AG08396 (cell line): ENCODE data around the gene MAP3K1.
"Not testable (repeated sequence)": the region's sequence is repeated elsewhere in the genome, so short reads cannot be mapped to it uniquely, and the experiment has no call there.

ENCODE experiments used
- DNase-seq: peaks from one replicate; pipeline ENCODE4 v3.0.0; 2012; ENCODE audit warnings: low spot score, mixed read lengths

MAP3K1 gene

DNA sequence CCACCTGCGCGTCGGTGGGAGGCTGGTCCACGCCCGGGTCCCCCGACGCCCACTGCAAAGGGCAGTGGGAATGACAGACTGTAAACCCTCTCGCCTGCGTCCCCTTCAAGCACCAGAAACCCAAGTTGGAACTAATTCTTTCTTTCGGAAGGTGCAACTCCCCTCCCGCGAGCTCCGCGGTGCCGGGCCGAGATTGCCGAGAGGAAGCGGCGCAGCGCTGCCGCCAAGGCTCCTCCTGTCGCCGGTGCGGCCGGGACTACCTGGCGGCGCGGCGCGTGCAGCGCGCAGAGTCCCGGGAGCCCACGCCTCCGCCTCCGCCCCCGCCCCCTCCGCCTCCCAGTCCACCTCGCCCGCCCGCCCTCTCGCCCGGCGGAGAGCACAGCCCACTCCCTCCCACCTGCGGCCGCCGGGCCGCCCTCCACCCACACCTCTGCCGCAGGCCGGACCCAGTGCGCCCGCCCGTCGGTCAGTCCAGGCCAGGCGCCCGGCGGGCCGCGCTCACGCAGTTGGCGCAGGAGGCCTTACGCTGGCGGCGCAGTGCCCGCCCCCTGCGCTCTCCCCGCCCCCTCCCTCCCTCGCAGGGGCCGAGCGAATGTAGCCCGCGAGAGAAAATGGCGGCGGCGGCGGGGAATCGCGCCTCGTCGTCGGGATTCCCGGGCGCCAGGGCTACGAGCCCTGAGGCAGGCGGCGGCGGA, at the start of gene MAP3K1:
Gene MAP3K1, plus strand, starts transcription at position 587 of the 695 bp plus-strand sequence. Its CDS starts 25 bp downstream, at position 612.
- peak; percentile 94 for DNase-seq

DNA sequence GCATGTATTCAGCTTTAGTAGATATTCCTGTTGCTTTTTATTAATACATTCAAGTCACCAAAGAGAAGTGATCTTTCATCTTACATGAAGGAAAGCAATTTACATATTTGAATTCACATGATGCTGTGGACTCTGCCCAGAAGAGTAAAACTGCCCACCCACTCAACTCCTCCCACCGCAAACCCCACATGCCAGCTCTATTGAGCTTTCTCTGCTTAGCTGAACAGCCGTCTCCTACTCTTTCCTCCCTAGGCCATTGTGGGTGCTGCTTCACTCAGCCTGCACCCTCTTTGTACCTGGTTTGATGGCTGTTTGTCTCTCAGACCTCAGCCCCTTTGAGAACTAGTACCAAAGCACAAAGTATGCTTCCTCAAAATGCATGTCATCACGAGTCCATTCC, 48.4 kb upstream of the MAP3K1 start:
- no peak for DNase-seq

DNA sequence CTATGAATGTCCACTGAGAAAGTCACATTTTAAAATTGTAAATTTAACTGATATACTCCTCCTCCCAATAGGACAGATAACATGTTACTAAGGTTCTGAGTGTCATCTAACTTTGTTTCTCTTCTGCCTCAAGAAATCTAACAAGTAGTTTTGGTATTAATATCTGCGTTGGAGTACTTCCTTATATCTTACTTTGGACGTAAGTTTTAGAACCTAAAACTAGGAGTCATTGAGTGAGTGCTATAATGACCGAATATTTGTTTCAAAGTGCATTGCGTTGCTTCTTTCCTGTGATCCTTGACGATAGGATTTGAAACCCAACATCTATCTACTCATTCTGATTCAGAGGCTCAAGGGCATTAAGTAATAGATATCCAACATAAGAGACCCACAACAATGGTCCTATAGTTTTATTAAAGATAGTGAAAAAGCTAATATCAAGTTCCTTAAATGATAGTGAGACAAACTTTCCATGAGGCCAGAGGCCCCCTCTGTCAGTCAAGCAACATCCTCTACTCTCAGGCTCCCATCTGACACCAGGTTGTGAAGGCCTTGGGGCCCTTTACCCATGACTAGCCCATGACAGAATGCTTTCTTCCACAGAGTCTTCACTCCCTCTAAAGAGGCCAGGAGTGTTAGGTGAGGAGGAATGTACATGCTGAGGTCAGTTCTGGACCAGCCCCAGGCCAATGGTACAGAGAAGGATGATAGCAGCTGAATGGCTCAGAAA, 45.3 kb upstream of the MAP3K1 start:
- no peak for DNase-seq

DNA sequence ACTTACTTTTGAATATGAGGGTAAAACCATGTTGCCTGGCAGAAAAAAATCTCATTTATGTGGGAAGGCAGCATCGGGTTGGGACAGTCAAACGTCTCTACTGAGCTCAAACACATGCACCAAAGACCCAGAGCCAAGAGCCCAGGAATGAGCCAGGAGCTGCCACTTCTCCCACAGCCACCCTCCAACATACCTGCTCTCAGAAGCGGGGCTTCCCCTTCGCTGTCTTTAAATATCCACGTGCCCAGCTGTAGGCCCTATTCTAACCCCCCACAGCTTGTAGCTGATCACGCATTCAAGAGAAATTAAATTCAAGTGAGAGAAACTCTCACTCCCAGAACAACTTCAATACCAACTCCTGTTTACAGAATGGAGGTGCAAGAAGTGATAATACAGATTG, 42.6 kb upstream of the MAP3K1 start:
- DNase-seq: no peak

DNA sequence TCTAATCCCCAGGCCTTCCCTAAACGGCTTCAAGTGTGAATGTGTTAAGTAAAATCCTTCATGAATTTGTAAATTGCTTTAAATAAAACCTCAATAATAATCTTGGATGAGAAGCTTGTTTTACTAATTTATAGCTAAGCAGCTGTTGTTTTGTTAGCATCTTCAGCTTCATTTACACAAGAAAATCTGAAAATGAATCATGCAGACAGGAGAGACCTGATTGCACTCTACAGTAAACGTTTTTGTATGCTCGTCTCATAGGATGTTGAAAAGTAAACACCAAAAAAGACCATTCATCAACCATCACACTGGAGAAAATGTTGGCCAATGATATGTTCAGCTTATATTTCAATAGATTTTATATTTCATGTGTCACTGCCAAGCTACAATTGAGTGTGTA, 40.4 kb upstream of the MAP3K1 start:
- DNase-seq: no peak

DNA sequence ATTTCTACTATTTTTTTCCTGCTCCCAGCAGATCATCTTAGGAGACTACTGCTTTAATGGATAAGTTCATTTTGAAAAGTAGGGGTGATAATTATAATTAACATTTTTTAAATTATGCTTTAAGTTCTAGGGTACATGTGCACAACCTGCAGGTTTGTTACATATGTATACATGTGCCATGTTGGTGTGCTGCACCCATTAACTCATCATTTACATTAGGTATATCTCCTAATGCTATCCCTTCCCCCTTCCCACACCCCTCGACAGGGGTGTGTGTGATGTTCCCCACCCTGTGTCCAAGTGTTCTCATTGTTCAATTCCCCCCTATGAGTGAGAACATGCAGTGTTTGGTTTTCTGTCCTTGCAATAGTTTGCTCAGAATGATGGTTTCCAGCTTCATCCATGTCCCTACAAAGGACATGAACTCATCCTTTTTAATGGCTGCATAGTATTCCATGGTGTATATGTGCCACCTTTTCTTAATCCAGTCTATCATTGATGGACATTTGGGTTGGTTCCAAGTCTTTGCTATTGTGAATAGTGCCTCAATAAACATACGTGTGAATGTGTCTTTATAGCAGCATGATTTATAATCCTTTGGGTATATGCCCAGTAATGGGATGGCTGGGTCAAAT, 39.0 kb upstream of the MAP3K1 start:
- not testable (repeated sequence) for DNase-seq

DNA sequence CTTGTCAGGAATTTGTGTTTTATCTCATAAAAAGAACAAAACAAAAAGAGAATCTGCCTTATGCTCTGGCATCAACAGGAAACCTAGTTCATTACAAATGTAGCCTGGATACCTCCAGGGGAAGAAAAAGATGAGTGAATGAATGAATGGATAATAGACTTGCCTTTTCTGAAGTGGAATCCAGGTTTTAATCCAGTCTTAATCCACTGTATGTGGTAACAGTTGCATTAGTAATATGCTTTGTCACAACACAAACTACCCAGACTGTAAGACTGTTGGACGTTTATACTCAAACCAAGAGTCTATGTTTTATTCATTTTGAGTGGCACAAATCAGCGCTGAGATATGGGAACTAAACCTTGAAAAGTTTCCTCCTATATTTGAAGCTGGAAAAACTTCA, 32.1 kb upstream of the MAP3K1 start:
- no peak for DNase-seq

DNA sequence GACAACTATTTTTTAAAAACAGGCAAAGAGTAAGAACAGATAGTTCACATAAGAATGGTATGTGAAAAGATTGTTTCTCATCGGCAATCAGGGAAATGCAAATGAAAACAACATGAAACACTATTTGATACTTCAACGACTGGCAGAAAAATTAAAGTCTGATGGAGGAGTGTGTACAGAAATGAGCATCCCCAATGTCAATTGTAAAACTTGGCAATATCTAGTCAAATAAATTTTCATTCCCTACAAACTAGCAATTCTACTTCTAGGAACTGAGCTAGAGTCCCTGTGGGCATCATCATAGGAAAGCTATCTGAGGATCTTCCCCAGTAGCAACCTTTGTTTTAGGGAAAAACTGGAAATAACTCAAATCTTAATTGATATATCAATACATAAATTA, 29.0 kb upstream of the MAP3K1 start:
- no peak for DNase-seq

DNA sequence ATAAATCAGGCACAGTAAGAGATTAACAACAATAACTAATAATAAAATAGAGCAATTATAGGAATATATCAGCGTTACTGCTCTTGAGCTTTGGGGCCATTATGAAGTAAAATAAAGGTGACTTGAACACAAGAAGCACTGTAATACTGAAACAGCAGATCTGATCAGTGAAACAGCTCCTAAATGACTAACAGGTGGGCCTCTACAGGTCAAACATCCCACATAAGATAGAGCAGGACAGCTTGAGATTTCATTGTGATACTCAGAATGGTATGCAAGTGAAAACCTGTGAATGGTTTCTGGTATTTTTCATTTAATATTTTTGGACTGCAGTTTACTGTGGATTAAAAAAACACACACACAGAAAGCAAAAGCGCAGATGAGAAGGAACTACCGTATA, 24.0 kb upstream of the MAP3K1 start:
- DNase-seq: no peak

DNA sequence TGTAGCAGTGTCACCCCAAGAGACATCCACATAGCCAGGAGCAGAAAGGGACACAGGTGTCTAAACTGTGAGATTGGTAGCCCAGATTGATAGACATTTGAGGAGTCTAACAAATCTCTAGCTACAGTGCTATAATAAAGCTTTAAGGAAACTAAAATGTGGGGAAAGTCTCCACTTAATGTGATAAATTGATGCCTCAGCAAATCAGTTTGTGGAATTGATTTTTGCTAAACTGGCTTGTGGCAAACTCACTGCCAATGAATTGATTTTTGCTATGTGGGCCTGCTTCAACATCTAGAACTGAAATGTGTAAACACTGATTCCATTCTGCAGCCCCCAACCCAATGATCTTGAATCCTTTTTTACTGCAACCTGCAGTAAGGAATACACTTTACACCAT, 16.8 kb upstream of the MAP3K1 start:
- DNase-seq: no peak

DNA sequence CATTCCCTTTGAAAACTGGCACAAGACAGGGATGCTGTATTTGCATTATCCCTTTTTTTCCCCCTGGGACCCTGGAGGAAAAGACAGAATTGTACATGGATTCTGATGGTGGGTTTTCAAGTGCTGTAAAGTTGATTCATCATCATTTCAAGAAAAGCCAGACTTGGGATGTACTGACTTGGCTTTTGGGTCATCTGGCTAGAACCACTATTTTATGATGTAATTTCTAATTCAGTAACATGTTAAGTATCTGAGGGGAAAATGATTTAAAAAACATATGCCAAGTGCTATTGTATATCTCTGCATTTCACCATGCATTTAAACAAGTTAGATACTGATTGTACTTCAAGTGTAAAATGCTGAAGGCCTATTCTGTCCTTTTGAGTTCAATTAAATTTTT, 15.2 kb upstream of the MAP3K1 start:
- no peak for DNase-seq

DNA sequence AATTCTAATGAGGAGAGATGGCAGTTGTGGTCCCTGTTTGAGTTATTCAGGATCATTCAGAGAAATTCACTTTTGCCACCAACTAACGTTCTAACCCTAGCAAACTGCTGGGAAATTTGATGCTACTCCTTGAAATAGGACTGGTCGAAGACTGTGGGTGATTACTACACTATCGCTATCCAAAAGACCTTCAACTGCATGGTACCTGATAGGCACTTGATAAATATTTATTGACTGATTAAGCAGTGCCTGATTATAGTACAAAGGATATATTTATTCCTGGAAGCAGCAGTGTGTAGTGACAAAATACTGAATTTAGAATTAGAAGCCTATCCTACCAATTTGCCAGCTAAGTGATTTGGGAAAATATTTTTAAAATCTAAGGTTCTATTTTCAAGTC, 14.1 kb upstream of the MAP3K1 start:
- no peak for DNase-seq

DNA sequence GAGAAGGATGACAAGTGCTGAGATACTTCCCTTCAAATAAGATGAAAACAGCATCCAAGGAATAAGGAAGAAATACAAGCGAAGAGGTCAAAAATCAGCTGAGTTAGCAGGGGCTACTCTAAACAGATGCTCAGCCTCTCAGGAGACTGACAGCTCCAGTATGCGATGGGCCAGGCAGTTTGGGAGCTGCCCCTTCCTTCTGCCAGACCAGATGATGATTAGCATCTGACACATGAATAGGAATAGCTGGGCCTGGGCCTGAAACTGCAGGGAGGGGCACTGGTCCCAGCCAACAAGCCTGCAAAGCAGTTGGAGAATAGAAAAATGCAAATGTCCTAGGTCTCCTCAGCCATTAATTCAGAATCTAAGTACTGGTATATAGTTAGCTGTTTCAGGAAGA, 13.1 kb upstream of the MAP3K1 start:
- DNase-seq: no peak

DNA sequence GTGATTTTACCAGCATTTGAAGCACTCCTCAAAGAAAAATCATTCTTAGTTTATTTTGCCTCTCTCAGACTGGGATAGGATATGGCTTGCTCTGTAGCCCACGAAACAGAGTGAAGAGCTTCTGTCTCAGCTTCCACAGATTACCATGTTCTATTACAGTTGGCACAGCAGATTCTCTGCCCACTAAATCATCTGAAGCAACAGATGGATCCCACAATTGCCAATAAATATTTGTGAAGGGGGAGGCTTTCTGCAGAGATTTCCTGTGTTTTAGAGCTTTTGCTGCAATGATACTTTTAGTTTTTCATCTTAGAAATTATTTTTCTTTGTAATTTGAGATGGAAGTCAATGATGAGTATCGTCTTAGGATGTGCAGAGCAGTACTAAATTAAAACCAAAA, 12.3 kb upstream of the MAP3K1 start:
- DNase-seq: no peak

DNA sequence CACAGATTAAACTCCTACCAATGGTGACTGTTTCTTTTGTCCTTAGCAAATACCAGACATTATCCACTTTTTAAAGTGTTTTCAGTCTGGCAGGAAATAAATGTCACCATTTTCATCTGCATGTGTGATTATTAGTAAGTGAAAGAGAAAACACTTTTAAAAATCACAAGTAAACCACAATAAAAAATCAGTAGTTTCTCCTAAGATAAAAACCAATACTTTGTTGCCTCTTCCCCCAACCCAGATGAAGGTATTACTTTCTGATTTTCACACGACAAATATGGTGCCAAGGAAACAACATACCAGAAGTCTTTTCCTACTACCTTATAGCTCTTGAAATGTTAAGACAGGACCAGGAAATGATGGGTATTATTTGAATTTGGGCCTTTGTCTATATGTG, 11.5 kb upstream of the MAP3K1 start:
- DNase-seq: no peak

DNA sequence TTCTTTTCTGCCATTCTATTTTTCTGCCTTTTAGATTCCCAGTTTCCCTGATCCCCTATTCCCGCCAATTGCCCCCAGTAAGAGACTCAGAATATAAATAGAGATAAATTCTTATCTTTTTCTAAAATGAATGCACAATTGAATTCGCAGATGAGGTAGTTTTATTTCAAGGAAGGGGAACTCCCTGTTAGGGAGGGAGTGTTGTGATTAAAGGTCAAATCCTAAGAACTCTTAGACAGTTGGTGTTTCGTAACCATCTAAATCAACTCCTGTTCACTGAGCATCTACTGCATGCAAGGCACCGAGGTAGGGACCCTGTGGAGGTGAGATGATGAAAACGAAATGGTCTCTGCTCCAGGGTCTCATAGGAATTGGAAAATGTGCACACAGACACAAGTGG, 7.7 kb upstream of the MAP3K1 start:
- DNase-seq: no peak

DNA sequence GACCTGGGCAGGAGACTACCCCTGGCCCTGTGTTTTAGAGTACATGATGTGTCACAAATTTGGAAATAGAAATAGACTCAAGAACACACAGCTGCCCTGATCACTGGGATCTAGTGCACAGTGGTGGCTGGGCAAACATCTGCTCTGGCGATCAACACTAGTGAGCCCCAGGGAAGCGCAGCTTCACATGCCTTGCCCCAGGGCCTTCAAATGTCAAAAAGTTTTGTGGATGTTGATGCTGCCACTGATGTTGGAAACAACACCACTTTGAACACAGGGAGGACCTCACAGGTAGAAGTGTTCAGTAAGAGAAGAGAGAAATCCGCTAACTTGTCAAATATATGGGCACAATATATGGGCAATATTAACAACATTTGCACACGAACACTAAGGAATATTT, 7.1 kb upstream of the MAP3K1 start:
- no peak for DNase-seq

DNA sequence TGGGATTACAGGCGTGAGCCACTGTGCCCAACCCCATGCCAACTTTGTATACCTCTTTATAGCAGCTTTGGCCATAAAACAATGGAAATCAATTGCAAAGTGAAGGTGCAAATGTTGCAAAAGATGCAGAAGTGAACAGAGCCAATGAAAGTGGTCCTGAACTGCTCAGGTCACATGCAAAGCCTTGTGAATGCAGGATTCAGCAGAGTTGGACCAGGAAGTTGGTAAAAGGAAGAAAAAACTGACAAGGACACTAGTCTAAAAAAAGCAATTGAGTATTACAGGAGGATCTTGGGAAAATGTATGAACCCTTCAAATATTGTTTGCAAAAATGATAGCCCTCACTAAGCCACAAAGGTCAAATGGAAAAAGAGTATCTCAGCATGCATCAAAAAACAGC, 4.5 kb upstream of the MAP3K1 start:
- DNase-seq: no peak

DNA sequence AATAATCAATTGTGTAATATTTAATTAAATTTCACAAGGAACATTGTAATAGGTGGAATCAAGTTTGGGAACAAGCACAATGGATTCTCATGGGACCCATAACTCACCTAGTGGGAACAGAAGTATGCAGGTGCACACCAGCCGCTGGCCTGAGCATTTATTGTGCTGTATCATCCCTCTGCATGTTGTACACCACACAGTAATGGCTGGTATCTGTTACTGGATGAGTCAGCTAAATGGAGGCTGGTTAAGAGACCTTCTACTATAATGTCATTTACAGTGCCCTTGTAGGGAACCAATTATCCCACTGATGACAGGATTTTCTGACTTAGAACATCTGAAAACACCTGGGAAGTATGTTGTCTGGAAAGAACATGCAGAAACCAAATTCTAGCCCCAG, 3.2 kb upstream of the MAP3K1 start:
- no peak for DNase-seq

DNA sequence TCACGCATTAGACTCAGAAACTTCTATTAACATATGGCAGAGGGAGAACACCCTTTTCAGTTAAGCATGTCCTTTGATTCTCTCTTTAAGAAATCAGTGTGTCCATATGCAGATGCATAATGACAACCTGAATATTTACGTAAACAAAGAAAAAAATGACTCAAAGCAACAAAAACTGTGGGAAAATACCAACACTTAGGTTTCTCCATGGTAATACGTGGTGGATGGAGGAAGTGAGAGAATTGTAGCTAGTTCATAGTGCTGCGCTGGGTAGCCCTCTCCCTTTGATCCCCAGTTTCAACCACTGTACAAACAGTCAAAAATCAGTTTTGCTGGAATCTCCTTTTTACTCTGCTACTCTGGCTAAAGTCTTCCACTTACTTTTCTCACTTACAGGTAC, 2.0 kb upstream of the MAP3K1 start:
- DNase-seq: no peak

DNA sequence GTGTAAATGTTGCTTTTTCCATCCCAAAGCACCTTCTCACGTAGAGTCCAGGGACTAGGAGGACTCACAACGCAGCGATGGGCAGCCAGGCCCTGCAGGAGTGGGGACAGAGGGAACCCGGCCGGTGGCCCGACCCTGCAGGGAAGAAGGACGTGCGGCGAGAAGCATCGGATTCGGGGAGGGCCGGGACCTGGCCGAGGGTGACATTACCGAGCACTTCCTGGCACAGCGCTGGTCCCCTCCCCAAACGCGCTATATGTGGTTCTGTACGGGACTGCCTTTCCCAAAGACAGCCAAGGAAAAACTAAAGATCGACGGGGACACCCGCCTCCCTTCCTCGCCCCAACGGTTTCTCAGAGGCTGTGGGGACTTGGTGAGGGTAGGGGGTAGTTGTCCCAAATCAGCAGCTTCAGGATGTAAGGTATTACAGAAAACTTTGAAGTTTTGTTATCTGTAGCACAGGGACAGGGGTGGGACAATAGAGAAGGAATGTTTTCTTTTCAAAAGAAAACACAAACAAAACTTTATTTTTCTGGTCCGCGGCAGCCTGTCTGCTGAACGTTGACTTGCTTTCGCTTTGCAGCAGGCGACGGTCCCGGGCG, 887 bp upstream of the MAP3K1 start:
- no peak for DNase-seq

DNA sequence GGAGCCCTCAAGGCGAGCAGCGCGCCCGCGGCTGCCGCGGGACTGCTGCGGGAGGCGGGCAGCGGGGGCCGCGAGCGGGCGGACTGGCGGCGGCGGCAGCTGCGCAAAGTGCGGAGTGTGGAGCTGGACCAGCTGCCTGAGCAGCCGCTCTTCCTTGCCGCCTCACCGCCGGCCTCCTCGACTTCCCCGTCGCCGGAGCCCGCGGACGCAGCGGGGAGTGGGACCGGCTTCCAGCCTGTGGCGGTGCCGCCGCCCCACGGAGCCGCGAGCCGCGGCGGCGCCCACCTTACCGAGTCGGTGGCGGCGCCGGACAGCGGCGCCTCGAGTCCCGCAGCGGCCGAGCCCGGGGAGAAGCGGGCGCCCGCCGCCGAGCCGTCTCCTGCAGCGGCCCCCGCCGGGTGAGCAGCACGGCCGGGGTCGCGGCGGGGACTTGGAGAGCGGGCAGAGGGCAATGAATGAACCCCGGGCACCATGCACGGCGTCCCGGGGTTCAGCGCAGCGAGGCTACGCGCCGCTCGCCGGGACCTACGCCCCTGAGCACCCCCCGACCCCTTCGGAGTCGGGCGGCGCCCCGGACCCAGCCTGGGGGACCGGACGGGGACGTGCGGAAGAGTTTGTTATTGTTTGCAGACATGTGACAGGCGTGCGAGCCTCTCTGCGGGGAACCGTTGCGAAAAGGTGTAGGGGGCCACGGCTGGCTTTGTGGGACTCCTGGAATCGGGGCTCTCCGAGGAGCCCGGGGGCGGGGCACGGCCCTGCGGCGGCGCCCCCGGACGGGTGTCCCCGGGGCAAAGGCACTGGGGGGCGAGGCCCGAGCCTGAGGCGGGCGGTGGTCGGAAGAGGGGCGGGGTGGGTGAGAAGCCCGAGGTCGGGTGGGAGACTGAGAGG, 553 bp downstream of the MAP3K1 start:
- DNase-seq: peak; percentile 43
